NCI-H2196 (cell line): ENCODE data around the gene GREM2.

Experiments used
- DNase-seq: peaks from one replicate; lab custom pipeline; 2025; ENCODE audit not compliant: unreplicated experiment; lab: John Stamatoyannopoulos, UW

Gene GREM2

DNA sequence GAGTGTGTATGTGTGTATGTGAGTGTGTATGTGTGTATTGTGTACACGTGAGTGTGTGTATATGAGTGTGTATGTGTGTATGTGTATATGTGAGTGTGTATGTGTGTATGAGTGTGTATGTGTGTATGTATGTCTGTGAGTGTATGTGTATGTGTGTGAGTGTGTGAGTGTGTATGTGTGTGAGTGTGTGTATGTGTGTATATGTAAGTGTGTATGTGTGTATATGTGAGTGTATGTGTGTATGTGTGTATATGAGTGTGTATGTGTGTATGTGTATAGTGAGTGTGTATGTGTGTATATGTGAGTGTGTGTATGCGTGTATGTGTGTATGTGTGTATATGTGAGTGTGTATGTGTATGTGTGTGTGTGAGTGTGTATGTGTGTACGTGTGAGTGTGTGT is 49.2 kb downstream of the GREM2 start:
- no peak for DNase-seq

DNA sequence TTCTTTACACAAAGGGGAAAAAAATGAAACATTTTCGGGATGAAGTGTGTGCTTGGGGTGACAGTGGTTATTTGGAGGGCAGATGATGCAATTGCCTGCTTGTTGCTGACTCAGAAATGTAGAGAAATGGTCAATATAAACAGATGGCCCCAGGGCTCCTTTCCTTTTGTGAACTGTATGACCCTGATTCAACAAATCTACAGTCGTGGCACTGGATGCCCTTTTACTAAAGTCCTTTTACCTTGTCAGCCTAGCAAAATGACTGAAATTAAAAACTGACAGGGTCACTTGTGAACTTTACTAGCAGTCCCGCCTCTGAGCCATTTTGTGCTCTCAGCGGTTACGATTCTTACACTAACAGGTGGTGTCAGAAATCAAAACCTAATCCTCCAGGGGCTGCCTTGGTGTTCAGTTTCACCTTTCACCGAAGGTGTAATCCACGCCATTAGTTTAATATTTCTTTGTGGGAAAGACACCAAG is 49.8 kb downstream of the GREM2 start:
- DNase-seq, result no peak

DNA sequence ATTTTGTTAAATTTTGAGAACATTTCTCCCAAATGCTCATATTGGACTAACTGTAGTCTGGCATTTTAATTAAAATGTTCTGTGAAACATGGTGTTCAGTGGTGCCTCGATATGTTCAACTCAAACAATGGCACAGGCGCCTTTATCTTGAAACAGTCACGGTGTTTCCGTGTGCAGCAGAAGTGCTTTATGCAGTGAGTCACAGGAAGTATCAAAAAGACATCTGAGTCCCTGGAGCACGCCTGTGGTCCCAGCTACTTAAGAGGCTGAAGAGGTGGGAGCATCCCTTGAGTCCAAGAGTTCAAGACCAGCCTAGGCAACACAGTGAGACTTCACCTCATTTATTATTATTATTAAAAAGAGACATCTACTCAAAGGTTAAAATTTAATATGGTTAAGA is 52.2 kb downstream of the GREM2 start:
- DNase-seq, result no peak

DNA sequence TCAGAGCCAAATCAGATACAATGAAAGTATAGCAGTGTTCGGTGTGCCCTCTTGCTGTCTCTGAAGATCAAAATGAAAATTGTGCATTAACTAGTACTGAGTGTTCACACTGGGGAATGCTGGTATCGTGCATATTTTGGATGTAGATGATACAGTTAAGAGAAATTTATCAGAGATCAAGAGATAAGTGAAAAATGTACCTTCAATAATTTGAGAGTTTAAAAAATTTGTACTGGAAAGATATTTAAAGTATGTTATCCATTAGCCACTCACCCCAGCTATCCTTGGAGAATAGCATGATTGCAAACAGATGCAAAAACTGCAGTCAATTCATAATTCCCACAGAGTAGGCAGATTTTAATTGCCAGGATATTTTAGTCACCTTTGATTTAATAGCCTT is 56.4 kb downstream of the GREM2 start:
- no peak for DNase-seq

DNA sequence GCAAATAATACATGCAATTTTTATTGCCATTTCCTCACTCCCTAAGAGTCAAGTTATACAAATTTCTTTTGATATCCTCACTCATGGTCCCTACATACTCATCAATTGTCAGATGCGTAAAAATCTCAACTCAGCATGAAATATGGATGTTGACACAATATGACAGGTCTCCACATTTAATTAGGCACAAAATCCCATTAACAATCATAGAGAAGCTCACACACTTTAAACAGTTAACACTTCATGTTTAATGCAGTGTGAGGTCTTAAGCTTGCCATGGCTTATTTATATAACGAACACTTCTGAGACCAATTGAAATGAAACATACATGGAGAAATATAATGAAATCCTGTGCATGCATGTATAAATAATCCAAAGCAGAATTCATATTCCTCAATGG is 58.6 kb downstream of the GREM2 start:
- no peak for DNase-seq

DNA sequence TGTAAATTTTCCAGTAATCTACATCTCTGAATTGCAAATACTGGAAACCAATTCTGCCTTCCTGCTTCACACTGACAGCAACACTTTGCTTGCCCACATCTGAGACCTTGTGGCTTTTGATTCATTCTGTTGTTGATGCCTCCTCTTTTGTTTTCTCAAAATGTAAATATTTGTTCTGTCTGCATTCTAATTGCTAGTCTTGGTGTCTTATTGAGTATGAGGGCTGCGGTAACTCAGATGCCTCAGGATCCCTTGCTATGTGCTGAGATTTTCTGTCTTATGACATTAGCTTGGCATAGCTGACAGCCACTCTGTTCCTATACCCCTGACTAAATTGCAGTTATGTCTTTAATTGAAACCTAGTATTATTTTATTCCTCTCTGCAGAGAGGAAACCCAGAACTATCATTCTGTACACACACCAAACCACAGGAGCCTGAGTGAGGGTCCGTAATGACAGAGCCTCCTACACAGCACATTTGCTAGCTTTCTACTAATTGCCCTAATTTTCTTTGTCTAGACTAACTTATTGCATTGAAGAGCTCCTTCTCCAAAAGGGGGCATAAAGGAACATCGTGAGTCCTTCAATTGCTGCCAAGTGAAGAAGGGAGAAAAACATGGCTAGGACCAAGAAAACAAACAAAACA is 72.1 kb downstream of the GREM2 start:
- no peak for DNase-seq

DNA sequence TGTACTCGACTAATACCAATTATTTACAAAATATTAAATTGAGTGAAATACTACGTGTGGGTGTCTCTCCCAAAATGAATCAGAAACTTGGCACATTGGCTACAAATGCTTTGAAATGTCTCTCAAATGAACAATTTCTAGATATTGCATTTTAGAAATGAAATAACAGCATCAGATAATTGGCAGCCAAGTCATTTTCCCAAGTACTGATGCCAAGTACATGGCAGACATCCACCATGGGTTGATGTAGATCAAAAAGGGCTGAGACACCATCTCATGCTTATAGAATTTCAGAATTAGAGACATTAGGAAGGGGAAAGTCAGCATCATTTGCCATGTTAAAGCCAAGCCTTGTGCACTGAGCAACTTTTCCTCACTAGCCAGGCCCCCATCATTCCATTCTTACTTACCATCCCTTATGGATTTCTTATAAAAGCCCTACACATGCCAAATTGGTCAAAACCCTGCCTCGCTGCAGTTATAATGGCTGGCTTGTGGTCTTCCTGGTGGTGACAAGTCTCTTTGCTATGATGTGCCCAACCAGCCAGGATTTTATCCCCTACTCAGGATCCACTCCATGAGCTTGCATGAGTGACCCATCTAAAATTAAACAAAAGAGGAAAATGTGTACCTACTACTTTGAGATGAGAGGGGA is 73.1 kb downstream of the GREM2 start:
- DNase-seq, result no peak

DNA sequence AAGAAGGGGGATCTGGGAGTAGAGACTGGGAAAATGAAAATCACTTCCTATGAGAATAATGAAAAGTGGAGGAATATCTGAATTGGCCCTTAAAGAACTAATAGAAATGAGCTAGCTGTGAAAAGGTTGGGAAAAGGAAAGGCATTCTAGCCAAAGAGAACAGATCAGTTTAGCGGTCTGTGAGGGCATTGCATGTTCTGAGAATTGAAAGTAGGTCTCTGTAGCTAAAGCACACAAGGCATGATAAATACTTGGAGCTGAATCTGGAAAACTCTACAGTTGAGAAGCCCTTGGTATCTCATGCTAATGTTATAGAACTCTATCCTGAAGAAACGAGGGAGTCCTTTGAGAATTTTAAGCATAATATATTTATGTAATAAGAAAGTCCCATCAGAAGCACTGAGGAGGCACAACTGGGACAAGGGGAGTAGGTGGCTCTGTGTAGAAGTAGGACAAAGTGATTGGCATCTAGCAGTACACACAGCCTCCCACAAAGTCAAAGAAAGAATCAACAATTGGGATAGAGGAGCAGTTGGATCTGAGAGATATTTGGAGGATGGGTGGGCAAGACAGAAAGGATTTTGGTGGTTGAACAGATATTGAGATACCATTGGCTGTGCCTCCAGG is 78.7 kb downstream of the GREM2 start:
- no peak for DNase-seq

DNA sequence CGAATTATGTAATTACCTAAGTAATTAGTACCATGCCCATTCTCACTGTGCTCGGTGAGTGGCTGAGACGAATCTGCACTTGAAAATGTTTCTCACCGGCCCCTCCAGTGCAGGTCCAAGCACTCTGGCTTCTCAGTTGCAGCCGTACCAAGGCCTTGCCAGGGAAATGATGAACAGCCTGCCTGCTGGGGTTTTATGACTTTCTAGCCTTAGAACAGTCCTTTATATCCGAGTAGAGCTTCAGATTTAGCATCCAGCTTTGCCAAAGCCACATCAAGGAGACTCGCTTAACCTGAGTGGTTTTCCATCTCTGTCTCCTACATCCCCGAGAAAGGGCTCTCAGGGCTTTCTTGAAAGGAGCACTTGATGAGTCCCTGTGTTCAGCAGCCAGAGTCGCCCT is 83.4 kb downstream of the GREM2 start:
- no peak for DNase-seq

DNA sequence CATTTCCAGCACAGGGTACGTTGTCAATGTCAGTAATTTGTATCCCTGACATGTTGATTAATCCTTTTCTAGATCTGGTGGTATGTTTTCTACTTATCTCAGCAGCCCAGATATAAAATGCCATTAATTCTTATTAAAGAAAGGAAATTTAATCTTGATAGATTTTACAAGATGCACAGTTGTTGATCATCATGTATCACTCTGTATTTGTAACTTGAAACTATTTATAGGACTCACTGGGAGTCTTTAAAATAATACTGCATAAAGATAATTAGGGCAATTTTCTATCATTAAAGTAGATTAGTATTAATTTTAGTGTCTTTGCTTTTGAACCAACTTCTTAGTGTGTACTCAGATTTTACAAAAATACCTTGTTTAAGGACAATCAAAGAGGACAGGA is 84.9 kb downstream of the GREM2 start:
- DNase-seq, result no peak

DNA sequence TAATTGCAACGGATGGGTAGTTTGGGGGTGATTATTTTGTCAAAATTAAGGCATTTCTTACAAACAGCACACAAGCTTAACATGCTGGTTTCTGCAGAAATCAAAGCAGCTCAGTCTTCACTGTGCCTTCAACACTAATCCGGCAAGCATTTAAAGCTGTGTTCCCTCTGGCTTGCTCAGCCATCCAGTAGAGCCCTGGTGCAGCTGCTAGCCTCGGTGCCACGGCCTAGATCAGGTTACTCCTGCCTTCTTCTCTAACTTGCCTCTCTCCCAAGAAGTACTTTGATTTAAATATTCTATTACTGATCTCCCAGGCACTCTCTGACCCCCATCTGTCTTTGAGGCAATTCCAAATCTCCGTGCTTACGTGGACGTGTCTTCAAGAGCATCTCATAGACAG is 85.6 kb downstream of the GREM2 start:
- DNase-seq, result no peak

DNA sequence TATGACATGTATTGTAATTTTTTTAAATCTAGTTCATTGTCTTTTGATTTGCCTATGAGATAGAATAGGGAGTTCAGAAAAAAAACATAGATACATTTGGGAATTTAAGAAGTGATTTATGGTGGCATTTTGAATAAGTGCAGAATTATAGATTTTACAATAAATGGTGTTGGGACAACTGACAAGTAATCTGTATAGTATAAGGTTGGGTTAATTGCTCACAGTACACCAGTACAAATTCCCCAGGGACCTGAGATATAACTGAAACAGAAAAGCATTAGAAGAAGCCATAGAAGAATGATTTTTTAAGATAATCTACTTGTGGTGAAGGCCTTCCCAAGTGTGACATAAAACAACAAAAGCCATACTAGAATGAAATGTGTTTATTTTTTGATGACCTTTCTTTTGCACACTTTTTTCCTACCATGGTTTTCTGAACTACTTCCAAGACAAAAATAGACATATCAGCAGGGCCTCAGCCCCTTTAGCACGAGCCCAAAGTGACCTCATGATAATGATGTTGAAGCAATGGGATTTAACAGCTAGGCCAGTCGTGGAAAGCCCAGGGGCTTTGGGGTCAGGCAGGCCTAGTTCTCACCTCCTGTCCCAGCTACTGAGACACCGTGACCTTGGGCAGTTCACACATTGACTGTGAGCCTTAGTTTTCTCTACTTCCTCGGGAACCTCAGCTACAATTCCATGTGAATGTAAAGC is 87.4 kb downstream of the GREM2 start:
- DNase-seq, result no peak

DNA sequence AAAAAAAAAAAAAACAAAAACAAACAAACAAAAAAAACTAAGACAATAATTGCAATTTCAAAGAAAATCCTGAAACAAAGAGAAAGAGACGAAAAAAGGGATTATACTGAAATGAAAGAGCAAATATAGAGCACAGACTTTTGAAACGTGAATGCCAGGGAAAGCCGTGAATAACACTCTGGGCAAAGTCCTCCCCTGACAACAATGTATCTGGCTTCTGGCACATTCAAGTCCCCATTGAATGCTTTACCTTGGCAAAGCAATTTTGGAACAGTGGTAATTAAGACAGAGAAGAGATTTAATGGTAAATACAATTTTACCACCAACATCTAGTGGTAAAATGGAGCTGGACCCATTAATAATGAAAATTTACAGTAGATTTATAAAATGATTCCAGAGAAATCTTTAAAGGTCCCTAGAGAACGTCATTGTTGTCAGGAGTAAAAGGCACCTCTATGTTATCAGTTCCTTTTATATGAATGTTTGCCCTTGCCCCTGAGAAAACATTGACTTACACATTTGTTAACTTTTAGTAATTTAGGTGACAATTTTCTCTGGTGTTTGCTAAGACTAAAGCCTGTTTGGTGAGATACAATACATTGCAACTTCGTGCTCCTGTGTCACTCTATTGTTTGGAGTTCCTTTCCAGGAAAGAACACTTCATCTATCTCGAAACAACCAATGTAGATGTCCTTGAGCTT is 89.7 kb downstream of the GREM2 start:
- DNase-seq, result no peak

DNA sequence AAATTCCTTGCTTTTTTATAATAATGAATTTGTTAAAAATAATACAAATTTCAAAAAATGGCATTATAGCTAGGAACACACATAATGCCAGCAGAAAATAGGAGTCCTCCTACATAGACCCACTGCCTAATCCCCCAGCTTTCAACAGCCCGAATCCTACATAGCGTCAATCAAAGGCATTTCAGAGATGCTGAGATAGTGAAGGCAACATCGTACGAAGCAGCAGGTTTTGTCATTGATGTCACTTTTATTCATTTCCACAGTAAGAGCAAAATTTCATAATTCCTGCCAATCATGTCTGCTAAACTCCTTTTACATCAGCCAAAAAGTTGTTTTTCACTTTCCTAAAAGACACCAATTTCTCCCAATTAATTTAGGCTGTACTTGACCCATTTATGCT is 94.1 kb downstream of the GREM2 start:
- no peak for DNase-seq

DNA sequence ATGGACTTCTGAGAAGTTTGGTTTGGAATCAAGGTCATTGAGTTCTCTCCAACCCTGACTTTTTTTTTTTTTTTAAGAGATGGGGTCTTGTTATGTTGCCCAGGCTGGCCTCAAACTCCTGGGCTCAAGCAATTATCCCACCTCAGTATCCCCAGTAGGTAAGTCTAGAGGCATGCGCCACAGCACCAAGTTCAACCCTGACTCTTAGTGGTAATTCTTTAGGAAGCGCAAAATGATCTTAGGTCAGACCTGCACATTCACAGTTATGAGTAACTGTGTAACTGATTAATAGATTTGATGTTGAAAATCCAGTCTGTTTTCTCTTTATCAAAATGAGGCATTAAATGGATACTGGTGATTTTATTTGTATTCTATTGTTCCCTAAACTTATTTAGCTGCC is 95.9 kb downstream of the GREM2 start:
- DNase-seq, result no peak

DNA sequence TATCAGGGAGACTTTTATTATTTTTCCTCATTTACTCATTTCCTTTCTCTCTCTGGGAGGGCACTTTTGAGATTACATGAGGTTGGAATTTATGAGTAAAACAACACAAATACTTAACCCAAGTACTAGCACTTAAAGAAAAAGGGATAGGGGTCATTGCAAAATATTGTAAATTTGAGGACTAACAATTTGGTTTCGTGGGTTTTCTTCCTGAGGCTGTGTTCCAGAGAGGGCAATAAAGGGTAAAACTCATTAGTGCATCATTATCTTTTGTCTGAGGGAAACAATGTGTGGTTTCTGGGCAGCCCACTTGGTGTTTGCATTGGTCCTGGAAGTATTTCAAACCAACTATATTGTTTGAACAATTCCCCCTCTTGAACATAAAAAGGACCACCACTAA is 96.5 kb downstream of the GREM2 start:
- DNase-seq, result no peak

DNA sequence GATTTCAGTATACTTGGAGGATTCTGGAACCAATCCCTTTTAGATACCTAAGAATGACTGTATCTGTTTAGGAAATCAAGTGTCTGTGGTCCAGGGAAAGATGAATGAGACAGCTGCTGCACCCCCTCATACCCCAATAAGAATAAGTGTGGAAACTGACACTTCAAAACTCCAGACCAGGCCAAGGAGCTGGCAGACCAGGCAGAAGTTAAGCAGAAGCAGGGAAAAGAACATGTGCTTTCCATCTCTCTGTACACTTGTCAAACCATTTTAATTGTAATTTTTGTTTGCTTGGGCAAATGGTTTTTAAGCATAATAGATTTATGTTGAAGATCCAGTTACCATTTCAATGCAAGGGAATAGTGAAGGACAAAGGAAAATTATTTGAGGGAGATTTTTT is 100.2 kb downstream of the GREM2 start:
- DNase-seq, result no peak

DNA sequence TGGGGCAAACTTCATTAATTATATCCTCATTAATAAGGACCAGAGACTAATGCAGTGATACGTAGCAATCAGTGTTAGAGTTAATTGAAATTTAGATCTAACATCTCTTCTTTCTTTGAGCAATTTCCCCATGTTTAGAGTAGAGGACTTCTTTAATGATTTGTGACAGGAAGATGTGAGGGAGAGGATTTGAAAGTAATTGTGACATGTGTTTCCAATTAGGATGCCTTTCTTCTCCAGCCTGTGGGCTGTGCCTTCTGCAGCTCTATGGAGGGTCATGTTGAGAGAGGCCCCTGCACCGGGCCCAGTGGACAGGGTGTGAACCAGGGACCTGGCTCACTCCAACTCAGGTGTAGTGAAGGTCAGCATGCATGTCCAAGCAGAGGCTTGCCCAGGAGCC is 103.0 kb downstream of the GREM2 start:
- DNase-seq, result no peak

DNA sequence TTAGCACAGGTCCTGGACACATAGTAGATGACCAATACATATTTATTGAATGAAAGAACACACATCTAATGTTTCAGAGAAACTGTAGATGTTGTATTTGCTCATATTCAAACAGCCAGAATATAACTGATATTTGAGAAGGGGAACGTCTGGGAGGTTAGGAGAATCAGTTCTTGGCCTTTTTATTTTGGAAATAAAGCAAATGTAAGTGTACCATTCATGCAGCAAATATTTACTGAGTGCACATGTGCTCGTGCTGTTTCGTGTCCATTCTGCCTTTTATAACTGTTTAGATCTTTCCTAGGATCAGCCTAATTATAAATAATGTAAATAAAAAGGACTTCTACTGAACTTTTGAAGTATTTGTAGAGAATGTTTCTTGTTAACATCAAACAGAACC is 103.8 kb downstream of the GREM2 start:
- DNase-seq, result no peak

DNA sequence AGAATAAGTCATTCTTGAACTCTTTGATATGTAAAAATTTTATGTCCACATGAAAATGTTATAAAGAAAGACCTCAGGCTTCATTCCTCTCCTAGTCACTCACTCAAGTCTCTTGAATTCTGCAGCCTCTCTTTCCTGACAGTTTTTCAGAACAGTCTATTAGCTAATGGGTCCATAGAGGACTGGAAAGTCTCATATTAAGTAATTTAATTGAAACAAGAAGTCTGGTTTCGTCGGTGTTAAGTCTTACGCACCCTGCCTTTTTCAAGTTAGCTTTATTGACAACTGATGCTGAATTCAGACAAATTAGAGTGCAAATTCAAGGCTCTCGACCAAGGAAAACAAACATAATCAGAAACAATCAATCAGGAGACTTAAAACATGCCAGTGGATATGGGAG is 105.8 kb downstream of the GREM2 start:
- no peak for DNase-seq

DNA sequence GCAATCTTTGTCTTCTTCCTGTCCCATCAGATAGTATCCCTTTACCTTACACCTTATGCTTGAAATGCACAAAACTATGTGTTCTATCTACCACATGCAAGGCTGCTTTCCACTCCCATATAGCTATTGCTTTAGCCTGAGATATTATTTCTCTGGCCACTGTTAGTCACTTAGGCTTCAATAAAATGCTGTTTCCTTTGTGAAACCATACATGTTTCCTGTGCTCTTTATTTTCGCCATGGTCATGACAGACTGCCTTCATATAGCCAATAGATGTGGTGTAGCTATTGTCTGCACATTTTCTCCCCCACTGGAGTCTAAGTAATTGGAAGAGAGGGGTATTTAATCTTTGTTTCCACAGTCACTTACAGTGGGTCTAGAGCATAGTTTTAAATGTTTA is 108.4 kb downstream of the GREM2 start:
- DNase-seq, result no peak
